DND-41 (cell line): ENCODE results near the gene MAT2A.

Source experiments
- ATAC-seq: fragments of 200-7000 bp; cut with Tn5 transposase; 3 replicates; pipeline ENCODE4 v1.9.1; 2021; ENCODE audit warnings: low read depth; ENCODE audit not compliant: insufficient read depth
- DNase-seq: peaks from one replicate; pipeline ENCODE4 v3.0.0-alpha.2; 2020
- H2AFZ ChIP-seq: 2 replicates; pipeline ENCODE4 v1.6.0; 2012; ENCODE audit warnings: low read depth, low read length
- H3K27ac ChIP-seq: 2 replicates; pipeline ENCODE4 v1.5.1; 2012; ENCODE audit warnings: low read length, inconsistent platforms
- H3K27me3 ChIP-seq: fragments of 200-600 bp; sonication (generic); 2 replicates; pipeline ENCODE4 v1.6.0; 2012; ENCODE audit warnings: low read length, mild to moderate bottlenecking, inconsistent platforms; ENCODE audit not compliant: insufficient read depth, poor library complexity
- H3K36me3 ChIP-seq: 2 replicates; pipeline ENCODE4 v1.5.1; 2012; ENCODE audit warnings: low read length, inconsistent platforms; ENCODE audit not compliant: insufficient read depth
- H3K4me1 ChIP-seq: 2 replicates; pipeline ENCODE4 v1.5.1; 2012; ENCODE audit warnings: mild to moderate bottlenecking, low read length; ENCODE audit not compliant: insufficient read depth
- H3K4me2 ChIP-seq: 2 replicates; pipeline ENCODE4 v1.6.0; 2012; ENCODE audit warnings: mild to moderate bottlenecking, moderate library complexity, low read length, inconsistent platforms; ENCODE audit not compliant: insufficient read depth
- H3K4me3 ChIP-seq, 2 experiments: fragments of 200-600 bp in 1 of 2; shearing (Covaris generic) in 1 of 2; 2 replicates each; pipeline ENCODE4 v1.5.1; 2012 to 2016; ENCODE audit warnings: inconsistent platforms in 2 of 2, low read length in 2 of 2, mild to moderate bottlenecking in 2 of 2, low read depth in 1 of 2, moderate library complexity in 1 of 2
- H3K79me2 ChIP-seq: 2 replicates; pipeline ENCODE4 v1.6.0; 2012; ENCODE audit warnings: low read length, inconsistent platforms; ENCODE audit not compliant: insufficient read depth
- H3K9ac ChIP-seq: 2 replicates; pipeline ENCODE4 v1.6.0; 2012; ENCODE audit warnings: low read depth, mild to moderate bottlenecking, inconsistent platforms, low read length, moderate library complexity
- H3K9me3 ChIP-seq: 2 replicates; pipeline ENCODE4 v1.5.1; 2012; ENCODE audit warnings: low read length, moderate library complexity, mild to moderate bottlenecking, inconsistent platforms; ENCODE audit not compliant: insufficient read depth, severe bottlenecking
- H4K20me1 ChIP-seq: 2 replicates; pipeline ENCODE4 v1.6.0; 2012; ENCODE audit warnings: low read length; ENCODE audit not compliant: insufficient read depth
- EZH2 ChIP-seq: IDR thresholded peaks from 3 replicates; pipeline ENCODE4 v1.6.1; 2012; ENCODE audit warnings: borderline replicate concordance, low read depth, mild to moderate bottlenecking, moderate library complexity, low read length, inconsistent platforms; ENCODE audit not compliant: severe bottlenecking
- TF ChIP-seq, protein P1 (sequence below): IDR thresholded peaks from 2 replicates; pipeline ENCODE4 v1.5.1; 2012; ENCODE audit warnings: borderline replicate concordance, low read length, moderate library complexity, mild to moderate bottlenecking; ENCODE audit not compliant: poor library complexity, severe bottlenecking; ENCODE audit errors: extremely low read depth

Gene MAT2A

DNA sequence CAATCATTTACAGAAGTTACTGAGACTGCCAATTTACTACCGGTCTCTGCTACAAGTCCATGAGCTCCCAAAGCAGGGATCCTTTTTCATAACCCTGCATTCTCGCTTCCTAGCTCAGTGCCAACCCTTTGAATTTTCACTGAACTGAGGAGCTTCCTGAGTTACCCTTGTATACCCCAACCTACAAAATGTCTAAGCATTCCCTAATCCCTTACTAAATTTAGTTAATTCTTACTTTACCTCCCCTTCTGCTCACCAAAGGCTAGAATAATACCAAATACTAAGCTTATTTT, 9.6 kb downstream of the MAT2A start:
- DNase-seq (no peak), ATAC-seq (no peak)
- peaks cover 67% of the 10 kb centered on the region for H3K36me3 ChIP-seq
- no peak overlapping the region for H3K9ac ChIP-seq
- TF ChIP-seq, protein P1, sequence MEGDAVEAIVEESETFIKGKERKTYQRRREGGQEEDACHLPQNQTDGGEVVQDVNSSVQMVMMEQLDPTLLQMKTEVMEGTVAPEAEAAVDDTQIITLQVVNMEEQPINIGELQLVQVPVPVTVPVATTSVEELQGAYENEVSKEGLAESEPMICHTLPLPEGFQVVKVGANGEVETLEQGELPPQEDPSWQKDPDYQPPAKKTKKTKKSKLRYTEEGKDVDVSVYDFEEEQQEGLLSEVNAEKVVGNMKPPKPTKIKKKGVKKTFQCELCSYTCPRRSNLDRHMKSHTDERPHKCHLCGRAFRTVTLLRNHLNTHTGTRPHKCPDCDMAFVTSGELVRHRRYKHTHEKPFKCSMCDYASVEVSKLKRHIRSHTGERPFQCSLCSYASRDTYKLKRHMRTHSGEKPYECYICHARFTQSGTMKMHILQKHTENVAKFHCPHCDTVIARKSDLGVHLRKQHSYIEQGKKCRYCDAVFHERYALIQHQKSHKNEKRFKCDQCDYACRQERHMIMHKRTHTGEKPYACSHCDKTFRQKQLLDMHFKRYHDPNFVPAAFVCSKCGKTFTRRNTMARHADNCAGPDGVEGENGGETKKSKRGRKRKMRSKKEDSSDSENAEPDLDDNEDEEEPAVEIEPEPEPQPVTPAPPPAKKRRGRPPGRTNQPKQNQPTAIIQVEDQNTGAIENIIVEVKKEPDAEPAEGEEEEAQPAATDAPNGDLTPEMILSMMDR: no peak
- TF ChIP-seq EZH2: no peak
- H3K4me1 ChIP-seq: no peaks in the 10 kb centered on the region
- H3K4me2 ChIP-seq: no peak overlapping the region
- peaks cover 15% of the 10 kb centered on the region; the same call in 1 of the 2 replicates for H4K20me1 ChIP-seq
- no peak overlapping the region for H3K4me3 ChIP-seq
- no peak overlapping the region for H2AFZ ChIP-seq
- H3K27me3 ChIP-seq: no peaks in the 10 kb centered on the region
- H3K9me3 ChIP-seq: no peaks in the 10 kb centered on the region
- no peak overlapping the region for H3K27ac ChIP-seq
- peaks cover 2% of the 10 kb centered on the region; the same call in 1 of the 2 replicates for H3K79me2 ChIP-seq

DNA sequence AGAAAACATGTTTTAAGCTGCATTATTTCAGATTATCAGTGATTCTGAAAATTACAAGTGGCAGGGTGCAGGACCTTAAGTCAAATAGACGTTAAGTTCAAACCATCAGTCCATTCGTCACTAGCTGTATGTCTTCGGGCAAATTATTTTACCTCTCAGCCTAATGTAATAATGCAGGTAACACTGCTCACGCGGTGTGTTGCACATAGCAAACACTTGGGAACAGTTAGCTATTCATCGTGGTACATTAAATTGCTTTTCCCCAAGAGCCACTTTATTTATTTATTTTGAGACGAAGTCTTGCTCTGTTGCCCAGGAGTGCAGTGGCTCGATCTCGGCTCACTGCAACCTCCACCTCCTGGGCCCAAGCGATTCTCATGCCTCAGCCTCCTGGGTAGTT, 10.1 kb downstream of the MAT2A start:
- no peak overlapping the region for H2AFZ ChIP-seq
- no peaks in the 10 kb centered on the region for H3K27me3 ChIP-seq
- TF ChIP-seq EZH2: no peak
- TF ChIP-seq, protein P1: no peak
- peaks cover 12% of the 10 kb centered on the region; the same call in 1 of the 2 replicates for H4K20me1 ChIP-seq
- no peak for DNase-seq
- H3K4me3 ChIP-seq: no peak overlapping the region
- no peaks in the 10 kb centered on the region for H3K4me1 ChIP-seq
- H3K79me2 ChIP-seq: 0 out of 2 replicates have a peak, but pooled peaks cover 2% of the 10 kb centered on the region
- no peaks in the 10 kb centered on the region for H3K9me3 ChIP-seq
- H3K27ac ChIP-seq: no peak overlapping the region
- H3K4me2 ChIP-seq: no peak overlapping the region
- no peak for ATAC-seq
- H3K36me3 ChIP-seq: peaks cover 66% of the 10 kb centered on the region
- H3K9ac ChIP-seq: no peak overlapping the region

DNA sequence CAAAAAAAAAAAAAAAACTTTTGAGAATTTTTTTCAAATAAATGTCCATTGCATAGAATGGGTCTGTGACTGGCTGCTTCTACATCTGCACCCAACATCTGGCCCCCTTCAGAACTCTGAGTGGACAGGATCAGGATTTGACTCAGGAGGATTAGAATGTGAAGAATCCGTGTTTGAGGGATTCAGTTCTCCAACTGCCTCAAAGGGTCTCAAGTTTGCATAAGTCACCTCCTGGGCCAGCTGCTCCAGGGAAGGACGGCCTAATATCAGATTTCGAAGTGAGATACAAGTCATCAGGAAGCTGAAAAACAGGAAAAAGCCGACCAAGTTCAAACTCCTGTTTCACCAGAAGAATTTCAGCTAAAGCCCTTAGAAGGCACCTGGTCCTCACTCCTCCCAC, 10.9 kb downstream of the MAT2A start:
- no peak for ATAC-seq
- Histone ChIP-seq H4K20me1 (peaks cover 7% of the 10 kb centered on the region; the same call in 1 of the 2 replicates), H3K36me3 (peaks cover 66% of the 10 kb centered on the region), H3K27ac (no peak overlapping the region), H3K4me1 (no peaks in the 10 kb centered on the region), H2AFZ (no peak overlapping the region), H3K9ac (no peak overlapping the region), H3K79me2 (0 out of 2 replicates have a peak, but pooled peaks cover 2% of the 10 kb centered on the region), H3K4me2 (no peak overlapping the region), H3K4me3 (no peak overlapping the region), H3K27me3 (no peaks in the 10 kb centered on the region), H3K9me3 (no peaks in the 10 kb centered on the region)
- no peak for DNase-seq
- TF ChIP-seq, protein P1: no peak
- no peak for TF ChIP-seq EZH2

DNA sequence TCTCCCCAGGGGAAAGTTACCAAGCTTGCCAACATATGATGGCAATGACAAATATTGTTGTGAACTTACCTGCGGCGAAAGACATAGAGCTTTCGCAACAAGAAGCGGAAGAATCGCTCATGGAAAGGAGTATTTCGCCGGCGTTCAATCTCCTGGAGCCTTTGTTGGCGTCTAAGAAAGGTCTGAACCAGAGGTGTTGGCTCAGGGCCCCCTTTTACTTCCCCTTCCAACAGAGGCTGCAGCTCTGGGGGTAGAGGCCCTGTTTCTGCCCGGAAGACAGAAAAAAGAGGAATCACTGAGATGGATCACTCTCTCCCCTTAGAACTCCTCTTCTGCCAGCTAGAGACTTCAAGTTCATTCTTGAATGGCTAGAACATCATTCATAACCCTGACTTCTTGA, 11.5 kb downstream of the MAT2A start:
- Histone ChIP-seq H2AFZ (no peak overlapping the region), H3K4me1 (no peaks in the 10 kb centered on the region), H3K27me3 (no peaks in the 10 kb centered on the region), H4K20me1 (peaks cover 4% of the 10 kb centered on the region; the same call in 1 of the 2 replicates), H3K9ac (no peak overlapping the region), H3K9me3 (no peaks in the 10 kb centered on the region), H3K36me3 (peaks cover 66% of the 10 kb centered on the region), H3K4me2 (no peak overlapping the region), H3K4me3 (no peak overlapping the region), H3K27ac (no peak overlapping the region), H3K79me2 (0 out of 2 replicates have a peak, but pooled peaks cover 2% of the 10 kb centered on the region)
- DNase-seq (no peak), ATAC-seq (no peak)
- TF ChIP-seq, protein P1: no peak
